HepG2 (cell line): ENCODE data around the gene QKI. TPM values are rescaled to one million over a fixed set of nuclear protein-coding genes. Genes with fewer than 3 reads are reported as not detected.

Experiments
- ATAC-seq: fragments of 200-7000 bp; cut with Tn5 transposase; 3 replicates; pipeline ENCODE4 v1.9.1; 2020; ENCODE audit warnings: mild to moderate bottlenecking, moderate library complexity
- BruUV-seq: library from RNA; stranded (reverse); fragments of 400-500 nt; replicated peaks from 2 replicates; lab custom pipeline; 2021; lab: Mats Ljungman, UMichigan
- CTCF ChIA-PET: fragments of 300-600 bp; formaldehyde crosslinking; extraction: SDS; loops from one replicate; lab custom pipeline; 2021; ENCODE audit warnings: low total read pairs, inconsistent platforms, low intra/inter-chr PET ratio; lab: Yijun Ruan, JAX
- POLR2A ChIA-PET: fragments of 350-600 bp; sonication (Branson Sonifier 250); formaldehyde crosslinking; loops from one replicate; lab custom pipeline; 2020; ENCODE audit warnings: antibody characterized with exemption, inconsistent platforms; lab: Yijun Ruan, JAX
- DNase-seq: peaks from one replicate; pipeline ENCODE4 v3.0.0-alpha.2; 2015; ENCODE audit warnings: low spot score
- FAIRE-seq: peaks from 3 replicates; lab custom pipeline; 2011; peaks lifted over from hg19 to GRCh38; lab: Jason Lieb, UNC
- H2AFZ ChIP-seq: one replicate; pipeline ENCODE4 v1.6.1; 2011; ENCODE audit warnings: low read length, inconsistent platforms
- H3K27ac ChIP-seq: fragments of 300-600 bp; 3 replicates; pipeline ENCODE4 v1.8.0; 2011; ENCODE audit warnings: mixed run types, mild to moderate bottlenecking, mixed read lengths, low read length, inconsistent platforms; ENCODE audit not compliant: insufficient read depth; ENCODE audit errors: extremely low read length
- H3K27me3 ChIP-seq, 2 experiments: fragments of 200-600 bp in 1 of 2; 2 replicates in 1 of 2; 3 replicates in 1 of 2; pipeline versions ENCODE4 v1.6.0 to v1.8.0; 2011; ENCODE audit warnings: low read length in 2 of 2, mild to moderate bottlenecking in 2 of 2, moderate library complexity in 2 of 2, inconsistent platforms in 1 of 2; ENCODE audit not compliant: insufficient read depth in 2 of 2, control insufficient read depth in 1 of 2
- H3K36me3 ChIP-seq, 2 experiments: fragments of 200-600 bp in 1 of 2; replicated peaks in 1 of 2; 2 replicates in 1 of 2; 3 replicates in 1 of 2; pipeline versions ENCODE4 v1.5.1 to v1.8.0; 2011; ENCODE audit warnings: low read length in 2 of 2, inconsistent platforms in 1 of 2; ENCODE audit not compliant: insufficient read depth in 2 of 2, control insufficient read depth in 1 of 2
- H3K4me1 ChIP-seq: 2 replicates; pipeline ENCODE4 v1.5.1; 2012; ENCODE audit warnings: low read length, inconsistent platforms; ENCODE audit not compliant: insufficient read depth
- H3K4me2 ChIP-seq: 2 replicates; pipeline ENCODE4 v1.6.0; 2011; ENCODE audit warnings: low read depth, low read length, inconsistent platforms
- H3K4me3 ChIP-seq, 3 experiments: fragments of 200-600 bp in 1 of 3; sonication (generic), shearing (Covaris generic) in 1 of 3; replicated peaks in 1 of 3; 2 replicates each; pipeline ENCODE4 v1.5.1; 2011 to 2016; ENCODE audit warnings: low read length in 3 of 3, inconsistent platforms in 2 of 3, low read depth in 2 of 3, mild to moderate bottlenecking in 2 of 3, control low read depth in 1 of 3, mixed read lengths in 1 of 3; ENCODE audit not compliant: insufficient read depth in 1 of 3
- H3K79me2 ChIP-seq: one replicate; pipeline ENCODE4 v1.6.1; 2011; ENCODE audit warnings: low read length, inconsistent platforms; ENCODE audit not compliant: insufficient read depth
- H3K9ac ChIP-seq: 2 replicates; pipeline ENCODE4 v1.6.0; 2011; ENCODE audit warnings: mild to moderate bottlenecking, low read depth, low read length, inconsistent platforms; ENCODE audit not compliant: insufficient read depth
- H3K9me3 ChIP-seq: 2 replicates; pipeline ENCODE4 v1.5.1; 2012; ENCODE audit warnings: mild to moderate bottlenecking, low read length
- H4K20me1 ChIP-seq: 2 replicates; pipeline ENCODE4 v1.6.0; 2011; ENCODE audit warnings: inconsistent platforms, mild to moderate bottlenecking, low read length, moderate library complexity; ENCODE audit not compliant: insufficient read depth
- AGO2 ChIP-seq: fragments of 200-400 bp; formaldehyde crosslinking; optimal IDR thresholded peaks from 2 replicates; pipeline ENCODE3; 2017; ENCODE audit warnings: mild to moderate bottlenecking, low read depth, low read length, moderate library complexity
- AHR ChIP-seq: IDR thresholded peaks from 2 replicates; pipeline ENCODE4 v1.6.1; 2018; ENCODE audit warnings: missing genetic modification reagents, missing compliant biosample characterization
- ATF1 ChIP-seq: IDR thresholded peaks from 2 replicates; pipeline ENCODE4 v1.6.1; 2016; ENCODE audit warnings: mild to moderate bottlenecking, control low read depth
- BHLHE40 ChIP-seq: IDR thresholded peaks from 2 replicates; pipeline ENCODE4 v1.6.1; 2011; ENCODE audit warnings: low read length, improper control_type of control experiment
- EEA1 ChIP-seq: sonication (generic); formaldehyde crosslinking; IDR thresholded peaks from 2 replicates; pipeline ENCODE4 v1.5.1; 2020; ENCODE audit warnings: mild to moderate bottlenecking, missing genetic modification reagents, borderline replicate concordance
- HNRNPUL1 ChIP-seq: fragments of 200-400 bp; formaldehyde crosslinking; IDR thresholded peaks from 2 replicates; pipeline ENCODE4 v1.6.1; 2017; ENCODE audit warnings: low read depth, mild to moderate bottlenecking, low read length, moderate library complexity
- IRF2 ChIP-seq: IDR thresholded peaks from 2 replicates; pipeline ENCODE4 v1.6.1; 2018; ENCODE audit warnings: missing genetic modification reagents, missing compliant biosample characterization
- RBM22 ChIP-seq: fragments of 200-400 bp; formaldehyde crosslinking; optimal IDR thresholded peaks from 2 replicates; pipeline ENCODE3; 2017; ENCODE audit warnings: mild to moderate bottlenecking, low read length, moderate library complexity
- ZNF276 ChIP-seq: sonication (generic); formaldehyde crosslinking; IDR thresholded peaks from 2 replicates; pipeline ENCODE4 v1.4.0; 2020; ENCODE audit warnings: mild to moderate bottlenecking, low read depth, missing genetic modification reagents
- ZNF574 ChIP-seq: sonication (generic); formaldehyde crosslinking; IDR thresholded peaks from 2 replicates; pipeline ENCODE4 v1.4.0; 2020; ENCODE audit warnings: missing genetic modification reagents
- WGBS: methylation state at CpG from one replicate; pipeline ENCODE4 v1.1.6; 2017; ENCODE audit warnings: low lambda C conversion rate; 5-methylcytosine and 5-hydroxymethylcytosine counted together
- in situ Hi-C: cut with HindIII; loops from 2 replicates; pipeline ENCODE4 v1.10.0; 2017; ENCODE audit warnings: low pct_unique_long_range_greater_than_20kb; ENCODE audit not compliant: extremely low pct_ligation_motif_present
- intact Hi-C: fragments of 100-400 bp; cut with micrococcal nuclease; formaldehyde crosslinking; loops from one replicate; pipeline ENCODE4 v1.10.0; 2022; ENCODE audit not compliant: unreplicated experiment
- polyA plus RNA-seq, 8 experiments: library from polyadenylated mRNA; depleted of rRNA in 3 of 8; stranded (reverse) in 7 of 8; unstranded in 1 of 8; fragments of >200 nt; fragmentation: Illumina TruSeq in 4 of 8; extraction: Trizol in 4 of 8; gene quantifications; 2 replicates each; pipeline versions ENCODE4 v1.2.1 to v1.2.3, GENCODE V29; 2011 to 2016; ENCODE audit warnings: low read depth in 4 of 8, missing spikeins in 1 of 8, mixed read lengths in 1 of 8; ENCODE audit not compliant: insufficient read depth in 1 of 8
- total RNA-seq, 5 experiments: library from RNA; depleted of rRNA; stranded (reverse); fragments of >200 nt; fragmentation: Illumina TruSeq; extraction: Trizol; gene quantifications; 2 replicates each; pipeline ENCODE4 v1.2.3, GENCODE V29; 2016; ENCODE audit warnings: low read depth in 1 of 5

QKI gene
- total and polyA plus RNA-seq, 2 of the 13 experiments (the other 11 are each of a cell fraction or from before 2014, with no cell fraction given): 136 to 137 TPM

- H3K9me3 ChIP-seq: no peaks in the 10 kb centered on the region
- no peak overlapping the region for H3K9ac ChIP-seq
- WGBS: 97% methylated on average over 5 of the region's 5 CpGs
- FAIRE-seq (no peak), DNase-seq (no peak), ATAC-seq (no peak)
- ChIA-PET CTCF (no interaction called here), POLR2A (no interaction called here)
- no peak overlapping the region for H2AFZ ChIP-seq
- BruUV-seq: no TSS peak
- H3K36me3 ChIP-seq: peaks cover 10 to 22% of the 10 kb centered on the region in 2 experiments
- peaks cover 15% of the 10 kb centered on the region for H3K79me2 ChIP-seq
- in situ Hi-C loops (no loop called here), intact Hi-C loops (no loop called here)
- TF ChIP-seq RBM22: peak; percentile 47
- TF ChIP-seq ZNF276 (CRISPR knock-in tag): no peak
- H4K20me1 ChIP-seq: peaks cover 12% of the 10 kb centered on the region; the same call in 1 of the 2 replicates
- peaks cover 4% of the 10 kb centered on the region for H3K4me1 ChIP-seq
- H3K4me3 ChIP-seq: no peak overlapping the region
- H3K4me2 ChIP-seq: no peak overlapping the region
- no peak overlapping the region for H3K27ac ChIP-seq
- no peaks in the 10 kb centered on the region for H3K27me3 ChIP-seq
Observed at GRCh38 chr6:163538331-163538730, 123.8 kb downstream of the QKI start.

GRCh38 chr6:163539101-163539762 lies 124.7 kb downstream of the QKI start:
- ChIA-PET CTCF (no interaction called here), POLR2A (no interaction called here)
- DNase-seq (no peak), ATAC-seq (no peak), FAIRE-seq (no peak)
- Histone ChIP-seq H3K36me3 (peaks cover 10 to 22% of the 10 kb centered on the region in 2 experiments), H3K27ac (no peak overlapping the region), H3K4me3 (no peak overlapping the region), H3K9ac (no peak overlapping the region), H4K20me1 (peaks cover 5% of the 10 kb centered on the region; the same call in 1 of the 2 replicates), H3K9me3 (no peaks in the 10 kb centered on the region), H2AFZ (no peak overlapping the region), H3K79me2 (peaks cover 12% of the 10 kb centered on the region), H3K27me3 (no peaks in the 10 kb centered on the region), H3K4me1 (no peaks in the 10 kb centered on the region), H3K4me2 (no peak overlapping the region)
- intact Hi-C loops: no loop called here
- in situ Hi-C loops: no loop called here
- no TSS peak for BruUV-seq
- WGBS: 95% methylated on average over 5 of the region's 5 CpGs
- TF ChIP-seq BHLHE40: no peak
- TF ChIP-seq AHR (CRISPR knock-in tag): no peak
- TF ChIP-seq IRF2 (CRISPR knock-in tag): no peak
- TF ChIP-seq ATF1 (CRISPR knock-in tag): no peak
- TF ChIP-seq EEA1 (CRISPR knock-in tag): no peak
- no peak for TF ChIP-seq HNRNPUL1
- no peak for TF ChIP-seq AGO2
- no peak for TF ChIP-seq ZNF574 (CRISPR knock-in tag)
